Cerebellar cortex (tissue), 1 donor: ENCODE results near the gene GH2.
"Not testable (repeated sequence)": the region's sequence is repeated elsewhere in the genome, so short reads cannot be mapped to it uniquely, and the experiment has no call there.

Experiments used
- DNase-seq: peaks from one replicate; pipeline ENCODE4 v3.0.0-alpha.2; 2015; ENCODE audit warnings: low spot score

GH2 gene

DNA sequence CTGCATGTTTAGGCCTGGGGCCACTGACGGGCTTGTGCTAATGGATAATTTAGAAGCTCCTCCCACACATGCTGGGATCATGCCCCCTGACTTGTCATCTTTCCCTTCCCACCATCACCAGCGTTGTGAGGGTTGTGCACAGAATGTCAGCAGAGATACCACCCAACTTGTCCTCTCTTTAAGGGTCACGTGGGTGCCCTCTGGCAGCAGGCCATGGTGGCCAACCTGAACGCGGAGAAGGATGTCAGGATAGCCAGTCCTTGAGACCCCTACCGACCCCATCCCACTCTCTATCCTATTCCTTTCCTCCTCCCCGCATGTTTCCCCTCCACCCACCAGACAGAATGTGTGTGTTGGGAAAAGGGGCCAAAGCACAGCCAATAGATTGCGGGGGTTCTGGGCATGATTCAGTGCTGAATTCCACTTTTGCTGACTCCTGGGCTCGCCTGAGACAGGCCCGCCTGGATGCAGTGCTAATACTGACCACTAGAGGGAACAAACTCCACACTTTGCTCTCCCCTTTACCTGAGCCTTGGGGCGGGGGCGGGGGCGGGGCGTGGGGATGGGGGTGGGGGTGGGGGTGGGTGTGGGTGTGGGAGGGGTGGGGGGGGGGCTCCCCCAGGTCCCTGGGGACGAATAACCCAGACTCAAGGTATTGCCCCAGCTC, at the start of gene GH2:
GH2 (minus strand) TSS at position 10 of the 667 bp plus-strand sequence. CDS start 143 bp downstream, outside the sequence.
- DNase-seq, result peak; percentile 26

DNA sequence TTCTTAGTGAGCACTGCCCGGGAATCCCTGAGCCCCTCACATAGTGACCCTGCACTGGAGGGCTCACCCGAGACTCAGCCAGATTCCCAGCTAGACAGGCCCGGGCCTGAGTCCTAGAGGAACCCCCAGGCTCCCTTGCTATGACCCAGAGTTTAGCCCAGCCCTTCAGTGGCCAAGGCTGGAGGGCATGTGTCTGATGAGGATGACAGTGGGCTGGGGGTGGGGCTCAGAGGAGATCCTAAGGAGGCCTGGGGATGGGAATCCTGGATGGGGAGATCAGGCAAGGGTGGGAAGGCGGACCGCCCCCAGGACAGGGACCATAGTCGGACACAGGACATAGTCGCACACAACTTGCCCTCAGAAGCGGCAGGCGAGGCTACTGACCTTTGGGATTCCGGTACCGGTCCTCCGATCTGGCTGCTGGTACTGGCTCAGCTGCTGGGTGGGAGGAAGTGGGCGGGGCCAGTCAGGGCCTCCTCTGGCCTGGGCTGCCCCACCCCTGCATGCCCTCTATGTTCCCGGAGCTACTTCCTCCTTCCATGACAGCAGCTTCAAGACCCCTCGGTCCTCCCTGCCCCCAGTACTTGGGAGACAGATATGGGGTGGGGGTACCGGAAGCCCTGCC, 49.3 kb upstream of the GH2 start:
- DNase-seq, result no peak

DNA sequence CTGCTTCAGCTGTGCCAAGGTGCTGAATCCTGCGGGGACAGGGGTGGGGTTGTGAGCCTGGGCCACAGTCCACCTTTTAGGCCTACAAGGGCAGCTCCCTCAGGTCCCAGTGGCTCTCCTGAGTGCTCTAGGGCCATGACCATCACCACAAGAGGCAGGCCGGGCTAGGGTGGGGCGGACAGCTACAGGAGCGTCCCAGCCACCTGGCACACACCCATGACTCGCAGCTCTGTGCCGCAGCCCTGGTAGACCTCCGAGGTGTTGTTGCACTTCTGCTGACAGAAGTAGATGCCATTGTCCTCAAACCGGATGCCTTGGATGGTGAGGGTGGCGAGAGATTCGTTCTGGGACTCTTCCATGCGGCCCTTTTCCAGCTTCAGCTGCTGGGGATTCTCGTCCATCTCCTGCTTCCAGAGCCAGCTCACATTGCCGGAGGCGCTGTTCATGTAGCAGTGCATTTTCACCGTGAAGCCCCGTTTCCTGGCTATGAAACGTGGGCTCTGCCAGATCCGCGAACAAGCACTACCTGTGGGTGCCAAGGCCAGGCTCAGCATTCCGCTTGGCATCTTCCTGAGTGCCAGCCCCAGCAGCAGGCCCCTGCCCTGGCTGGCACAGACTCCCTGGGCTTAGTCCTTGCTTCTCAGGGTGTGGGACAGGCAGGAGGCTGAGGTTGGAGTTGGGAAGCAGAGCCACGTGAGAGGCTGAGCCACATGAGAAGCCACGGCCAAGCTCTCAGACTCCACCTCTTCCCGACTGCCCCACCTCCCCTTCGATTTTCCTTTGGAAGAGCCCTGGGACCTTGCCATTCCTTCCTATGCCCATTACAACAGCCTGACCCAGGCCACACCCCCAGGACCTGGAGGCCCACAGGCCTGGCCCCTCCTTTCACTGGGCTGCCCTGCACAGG, 48.4 kb upstream of the GH2 start:
- DNase-seq, result peak; percentile 47

DNA sequence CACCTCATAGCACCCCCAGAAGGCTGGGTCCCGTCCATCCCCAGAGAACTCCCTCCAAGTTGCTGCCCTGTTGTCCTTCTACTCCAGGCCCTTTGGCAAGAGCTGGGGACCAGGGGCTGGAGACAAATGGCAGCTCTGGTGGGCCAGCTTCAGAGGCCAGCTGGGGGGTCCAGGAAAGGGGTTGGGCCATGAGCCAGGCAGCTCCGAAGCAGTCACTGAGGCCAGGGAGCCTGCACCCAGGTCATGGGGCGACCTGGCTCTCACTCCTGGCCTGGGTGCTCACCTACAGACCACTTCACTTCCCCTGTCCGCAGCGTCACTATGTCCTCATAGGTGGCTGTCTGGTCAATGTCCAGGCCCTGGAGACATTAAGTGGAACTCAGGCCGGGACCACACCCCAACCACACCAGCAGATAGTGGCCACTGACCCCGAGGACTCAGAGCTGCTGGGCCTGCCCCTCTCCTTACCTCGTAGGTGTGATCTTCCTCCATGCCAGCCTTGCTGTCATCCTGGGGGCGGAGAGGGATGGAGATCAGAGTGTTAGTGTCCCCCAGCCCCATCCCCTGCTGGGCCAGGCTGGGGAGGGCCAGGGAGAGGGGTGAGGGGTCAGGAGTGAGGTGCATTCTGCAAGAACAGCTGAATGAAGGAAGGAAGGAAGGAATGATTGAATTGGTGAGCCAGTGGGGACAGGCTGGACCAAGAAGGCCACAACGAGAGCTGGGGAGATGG, 47.4 kb upstream of the GH2 start:
- DNase-seq, result no peak

DNA sequence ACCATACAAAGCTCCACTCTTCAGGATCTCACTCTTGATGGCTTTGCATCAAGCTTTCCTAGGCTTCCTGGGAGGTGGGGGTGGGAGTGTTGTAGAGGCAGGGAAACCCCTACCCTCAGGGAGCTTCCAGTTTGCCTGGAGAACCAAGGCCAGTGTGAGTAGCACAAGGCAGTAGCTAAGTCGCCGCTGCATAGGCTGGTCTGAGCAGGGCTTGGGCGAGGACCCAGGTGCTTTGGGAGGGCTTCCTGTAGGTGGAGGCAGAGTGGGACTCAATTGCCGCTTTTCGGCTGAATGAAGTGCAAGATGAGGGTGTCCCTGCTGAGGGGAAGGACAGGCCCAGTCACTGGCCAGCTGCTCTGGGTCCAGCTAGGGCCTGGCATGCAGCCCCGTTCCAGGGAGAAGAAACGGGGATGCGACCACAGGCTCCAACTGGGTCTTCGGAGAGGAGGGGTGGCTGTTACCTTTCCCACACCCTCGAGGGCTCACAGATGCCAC, 46.5 kb upstream of the GH2 start:
- DNase-seq, result no peak

DNA sequence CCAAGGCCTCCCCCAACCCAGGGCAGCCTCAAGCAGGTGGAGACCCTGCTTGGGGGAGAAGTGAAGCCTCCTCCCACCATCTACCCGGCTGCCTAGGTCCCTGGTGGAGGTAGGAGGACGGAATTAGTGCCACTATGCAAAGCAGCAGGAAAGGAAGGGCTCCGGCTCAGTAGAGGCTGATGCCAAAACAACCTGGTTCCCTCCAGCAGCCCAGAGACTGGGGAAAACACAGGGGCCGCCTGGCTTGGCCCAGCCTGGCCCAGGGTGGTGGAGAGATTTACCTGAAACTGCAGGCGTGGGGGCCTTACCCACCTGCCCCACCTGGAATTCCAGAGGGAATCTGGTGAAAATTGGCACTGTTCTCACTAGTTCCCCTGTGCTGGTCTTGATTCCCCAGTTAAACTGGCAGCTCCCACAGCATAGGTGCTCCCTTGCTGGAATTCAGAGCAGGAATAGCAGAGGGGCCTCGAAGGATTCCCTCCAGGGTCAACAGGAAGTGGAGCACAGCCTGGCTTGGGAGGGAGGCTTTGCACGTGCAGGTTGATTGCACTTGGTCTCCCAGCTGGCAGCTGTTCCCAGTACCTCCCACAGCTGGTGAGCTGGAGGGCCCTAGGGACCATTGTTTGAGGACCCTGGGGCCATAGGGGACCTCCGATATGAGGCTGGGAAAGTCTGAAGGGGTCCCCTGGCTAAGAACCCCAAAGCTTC, 45.9 kb upstream of the GH2 start:
- no peak for DNase-seq

DNA sequence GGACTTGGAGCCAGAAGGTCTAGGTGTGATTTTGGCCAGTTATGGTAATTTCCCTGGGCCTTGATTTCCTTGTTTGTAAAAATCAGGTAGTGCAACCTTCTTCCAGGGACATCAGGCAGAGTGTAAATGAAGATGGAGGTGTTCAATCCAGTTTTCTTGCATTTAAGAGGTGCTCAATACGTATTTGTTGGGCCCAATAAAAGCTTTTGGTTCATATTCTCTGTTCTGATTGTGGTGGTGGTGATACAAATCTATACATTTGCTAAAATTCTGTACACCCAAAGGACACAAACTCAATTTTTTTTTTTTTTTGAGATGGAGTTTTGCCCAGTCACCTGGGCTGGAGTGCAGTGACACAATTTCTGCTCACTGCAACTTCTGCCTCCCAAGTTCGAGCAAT, 44.4 kb upstream of the GH2 start:
- no peak for DNase-seq

DNA sequence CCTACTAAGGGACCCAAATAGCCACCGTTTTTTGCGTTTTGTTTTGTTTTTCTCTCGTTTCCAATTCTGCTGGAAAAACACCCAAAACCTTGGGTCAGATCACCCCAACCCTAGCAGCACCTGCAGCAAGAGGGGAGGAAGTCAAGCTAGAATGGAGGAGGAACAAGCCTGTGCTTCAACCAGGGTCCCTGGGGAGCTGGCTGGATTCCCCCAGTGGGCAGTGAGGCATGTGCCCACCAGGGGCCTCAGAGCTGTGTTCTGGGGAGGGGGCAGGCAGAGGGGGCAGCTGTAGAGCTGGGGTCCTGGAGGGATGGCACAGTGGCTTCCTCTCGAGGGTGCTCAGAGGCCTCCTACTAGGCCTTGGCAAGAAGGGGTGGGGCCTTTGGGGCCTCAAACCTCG, 43.9 kb upstream of the GH2 start:
- DNase-seq, result no peak

DNA sequence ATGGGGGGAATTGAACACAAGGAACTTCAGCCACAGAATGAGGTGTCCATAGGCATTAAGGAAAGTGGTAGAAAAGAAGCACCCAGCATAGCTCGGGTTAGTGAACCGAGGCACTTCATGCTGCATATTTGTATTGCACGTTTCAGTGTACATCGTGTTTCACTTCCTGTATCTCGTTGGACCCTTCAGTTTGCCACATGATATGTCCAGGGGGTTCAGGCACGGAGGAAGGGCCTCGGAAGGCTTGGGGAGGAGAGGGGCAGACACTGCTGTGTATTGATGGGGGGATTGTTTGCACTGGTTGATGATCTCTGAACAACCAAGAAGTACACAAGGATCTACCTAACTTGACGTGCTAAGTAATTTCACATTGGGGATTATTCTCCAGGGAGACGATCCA, 40.7 kb upstream of the GH2 start:
- DNase-seq, result not testable (repeated sequence)

DNA sequence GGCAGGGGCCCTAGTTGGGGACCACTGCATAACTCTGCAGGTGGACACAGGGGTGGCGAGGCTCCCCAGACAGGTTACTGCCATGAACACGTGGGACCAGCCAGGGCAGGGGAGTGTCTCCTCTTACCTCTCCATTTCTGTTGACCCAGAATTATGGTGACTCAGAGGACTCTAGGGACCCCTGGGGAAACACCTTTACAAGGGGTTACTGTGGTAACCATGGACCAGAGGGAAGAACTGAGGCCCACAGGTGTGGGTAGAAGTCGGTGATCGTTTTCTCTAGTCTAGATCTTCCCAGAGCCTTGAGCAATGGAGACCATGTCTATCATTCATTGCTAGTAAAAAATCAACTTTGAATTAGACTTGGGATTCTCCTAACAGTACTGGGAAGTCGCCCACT, 39.0 kb upstream of the GH2 start:
- DNase-seq, result not testable (repeated sequence)

DNA sequence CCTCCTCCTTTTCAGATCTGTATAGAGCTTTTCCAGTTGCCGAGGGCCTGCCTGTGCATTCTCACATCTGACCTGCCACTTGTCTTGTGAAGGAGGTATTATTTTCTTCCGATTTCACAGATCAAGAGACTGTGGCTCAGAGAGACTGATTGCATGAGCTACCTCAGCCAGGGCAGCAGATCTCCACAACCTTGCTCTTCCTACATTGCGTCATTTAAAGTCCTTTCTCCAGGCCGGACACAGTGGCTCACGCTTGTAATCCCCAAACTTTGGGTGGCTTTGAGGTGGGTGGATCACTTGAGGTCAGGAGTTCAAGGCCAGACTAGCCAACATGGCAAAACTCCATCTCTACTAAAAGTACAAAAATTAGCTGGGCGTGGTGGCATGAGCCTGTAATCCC, 38.3 kb upstream of the GH2 start:
- not testable (repeated sequence) for DNase-seq

DNA sequence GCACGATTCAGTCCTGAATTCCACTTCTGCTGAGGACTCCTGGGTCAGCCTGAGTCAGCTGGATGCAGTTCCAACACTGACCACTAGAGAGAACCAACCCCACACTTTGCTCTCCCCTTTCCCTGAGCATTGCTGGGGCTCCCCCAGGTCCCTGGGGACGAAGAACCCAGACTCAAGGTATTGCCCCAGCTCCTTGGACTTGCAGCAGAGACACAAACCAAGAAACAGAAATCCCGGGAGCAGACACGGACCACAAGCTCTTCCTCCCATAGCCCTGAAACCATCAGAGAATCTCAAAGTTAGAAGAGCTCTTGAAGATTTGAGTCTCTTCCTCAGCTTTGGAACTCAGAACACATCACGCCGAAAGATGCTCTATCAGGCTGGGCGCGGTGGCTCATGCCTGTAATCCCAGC, 37.6 kb upstream of the GH2 start:
- DNase-seq, result peak; percentile 39

DNA sequence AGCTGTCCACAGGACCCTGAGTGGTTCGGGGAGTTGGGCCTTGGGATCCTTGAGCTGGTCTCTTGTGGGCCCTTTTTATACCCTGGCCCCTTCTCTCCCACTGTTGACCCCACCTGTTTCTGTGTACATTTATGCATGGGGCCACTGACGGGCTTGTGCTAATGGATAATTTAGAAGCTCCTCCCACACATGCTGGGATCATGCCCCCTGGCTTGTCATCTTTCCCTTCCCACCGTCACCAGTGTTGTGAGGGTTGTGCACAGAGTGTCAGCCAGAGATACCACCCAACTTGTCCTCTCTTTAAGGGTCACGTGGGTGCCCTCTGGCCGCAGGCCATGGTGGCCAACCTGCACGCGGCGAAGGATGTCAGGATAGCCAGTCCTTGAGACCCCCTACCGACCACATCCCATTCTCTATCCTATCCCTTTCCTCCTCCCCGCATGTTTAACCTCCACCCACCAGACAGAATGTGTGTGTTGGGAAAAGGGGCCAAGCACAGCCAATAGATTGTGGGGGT, 37.1 kb upstream of the GH2 start, which contains the start of gene GH1:
GH1 (minus strand) TSS at position 51 of the 517 bp plus-strand sequence. CDS start 63 bp downstream, outside the sequence.
- DNase-seq, result not testable (repeated sequence)

DNA sequence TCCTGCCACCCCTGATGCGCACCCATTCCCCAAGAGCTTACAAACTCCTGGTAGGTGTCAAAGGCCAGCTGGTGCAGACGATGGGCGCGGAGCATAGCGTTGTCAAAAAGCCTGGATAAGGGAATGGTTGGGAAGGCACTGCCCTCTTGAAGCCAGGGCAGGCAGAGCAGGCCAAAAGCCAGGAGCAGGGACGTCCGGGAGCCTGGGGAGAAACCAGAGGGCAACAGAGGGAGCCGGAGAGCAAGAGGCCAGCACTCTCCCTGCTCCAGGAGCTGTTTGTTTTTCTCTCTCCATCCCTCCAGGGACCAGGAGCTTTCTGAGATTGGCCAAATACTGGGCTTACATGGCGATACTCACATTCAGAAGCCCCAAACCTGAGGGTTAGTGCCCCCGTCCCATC, 36.6 kb upstream of the GH2 start:
- no peak for DNase-seq

DNA sequence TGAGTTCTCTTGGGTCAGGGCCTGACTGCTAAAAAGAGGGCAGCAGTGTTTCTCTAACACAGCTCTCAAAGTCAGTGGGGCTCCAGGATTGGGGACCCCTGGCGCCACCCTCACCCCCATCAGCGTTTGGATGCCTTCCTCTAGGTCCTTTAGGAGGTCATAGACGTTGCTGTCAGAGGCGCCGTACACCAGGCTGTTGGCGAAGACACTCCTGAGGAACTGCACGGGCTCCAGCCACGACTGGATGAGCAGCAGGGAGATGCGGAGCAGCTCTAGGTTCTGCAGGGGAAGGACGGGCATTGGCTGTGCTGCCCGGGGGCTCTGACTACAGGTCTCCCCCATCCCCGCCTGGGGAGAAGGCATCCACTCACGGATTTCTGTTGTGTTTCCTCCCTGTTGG, 35.9 kb upstream of the GH2 start:
- no peak for DNase-seq

DNA sequence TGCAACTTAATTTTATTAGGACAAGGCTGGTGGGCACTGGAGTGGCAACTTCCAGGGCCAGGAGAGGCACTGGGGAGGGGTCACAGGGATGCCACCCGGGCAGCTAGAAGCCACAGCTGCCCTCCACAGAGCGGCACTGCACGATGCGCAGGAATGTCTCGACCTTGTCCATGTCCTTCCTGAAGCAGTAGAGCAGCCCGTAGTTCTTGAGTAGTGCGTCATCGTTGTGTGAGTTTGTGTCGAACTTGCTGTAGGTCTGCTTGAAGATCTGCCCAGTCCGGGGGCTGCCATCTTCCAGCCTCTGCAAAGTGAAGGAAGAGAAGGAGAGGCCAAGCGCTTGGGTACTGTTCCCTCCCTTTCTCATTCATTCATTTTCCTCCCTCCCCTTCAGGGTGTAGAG, 35.5 kb upstream of the GH2 start:
- not testable (repeated sequence) for DNase-seq

DNA sequence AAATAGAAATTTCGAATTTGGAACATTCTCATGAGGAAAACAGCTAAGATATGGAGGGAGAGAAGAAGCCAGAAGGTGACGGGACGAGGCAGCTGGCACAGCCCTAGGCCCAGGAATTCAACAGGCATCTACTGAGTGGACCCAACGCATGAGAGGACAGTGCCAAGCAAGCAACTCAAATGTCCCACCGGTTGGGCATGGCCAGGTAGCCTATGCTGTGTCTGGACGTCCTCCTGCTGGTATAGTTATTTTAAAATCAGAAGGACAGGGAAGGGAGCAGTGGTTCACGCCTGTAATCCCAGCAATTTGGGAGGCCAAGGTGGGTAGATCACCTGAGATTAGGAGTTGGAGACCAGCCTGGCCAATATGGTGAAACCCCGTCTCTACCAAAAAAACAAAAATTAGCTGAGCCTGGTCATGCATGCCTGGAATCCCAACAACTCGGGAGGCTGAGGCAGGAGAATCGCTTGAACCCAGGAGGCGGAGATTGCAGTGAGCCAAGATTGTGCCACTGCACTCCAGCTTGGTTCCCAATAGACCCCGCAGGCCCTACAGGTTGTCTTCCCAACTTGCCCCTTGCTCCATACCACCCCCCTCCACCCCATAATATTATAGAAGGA, 34.9 kb upstream of the GH2 start:
- DNase-seq, result no peak

DNA sequence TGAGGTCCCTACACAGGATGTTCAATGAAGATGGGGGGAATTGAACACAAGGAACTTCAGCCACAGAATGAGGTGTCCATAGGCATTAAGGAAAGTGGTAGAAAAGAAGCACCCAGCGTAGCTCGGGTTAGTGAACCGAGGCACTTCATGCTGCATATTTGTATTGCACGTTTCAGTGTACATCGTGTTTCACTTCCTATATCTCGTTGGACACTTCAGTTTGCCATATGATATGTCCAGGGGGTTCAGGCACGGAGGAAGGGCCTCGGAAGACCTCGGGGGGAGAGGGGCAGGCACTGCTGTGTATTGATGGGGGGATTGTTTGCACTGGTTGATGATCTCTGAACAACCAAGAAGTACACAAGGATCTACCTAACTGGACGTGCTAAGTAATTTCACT, 34.0 kb upstream of the GH2 start:
- not testable (repeated sequence) for DNase-seq

DNA sequence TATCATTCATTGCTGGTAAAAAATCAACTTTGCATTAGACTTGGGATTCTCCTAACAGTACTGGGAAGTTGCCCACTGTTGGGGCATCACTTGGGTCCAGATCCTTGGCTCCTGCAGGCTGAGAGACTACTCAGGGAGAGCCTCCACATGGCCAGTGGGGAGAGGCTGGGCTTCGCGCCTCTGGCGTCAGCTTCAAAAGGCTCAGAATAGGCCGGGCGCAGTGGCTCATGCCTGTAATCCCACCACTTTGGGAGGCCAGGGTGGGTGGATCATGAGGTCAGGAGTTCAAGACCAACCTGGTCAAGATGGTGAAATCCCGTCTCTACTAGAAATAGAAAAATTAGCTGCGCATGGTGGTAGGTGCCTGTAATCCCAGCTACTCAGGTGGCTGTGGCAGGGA, 32.7 kb upstream of the GH2 start:
- no peak for DNase-seq

DNA sequence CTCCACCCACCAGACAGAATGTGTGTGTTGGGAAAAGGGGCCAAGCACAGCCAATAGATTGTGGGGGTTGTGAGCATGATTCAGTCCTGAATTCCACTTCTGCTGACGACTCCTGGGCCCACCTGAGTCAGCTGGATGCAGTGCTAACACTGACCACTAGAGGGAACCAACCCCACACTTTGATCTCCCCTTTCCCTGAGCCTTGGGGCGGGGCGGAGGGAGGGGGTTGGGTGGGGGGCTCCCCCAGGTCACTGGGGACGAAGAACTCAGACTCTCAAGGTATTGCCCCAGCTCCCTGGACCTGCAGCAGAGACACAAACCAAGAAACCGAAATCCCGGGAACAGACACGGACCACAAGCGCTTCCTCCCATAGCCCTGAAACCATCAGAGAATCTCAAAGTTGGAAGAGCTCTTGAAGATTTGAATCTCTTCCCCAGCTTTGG, 29.9 kb upstream of the GH2 start:
- peak; percentile 14 for DNase-seq
